Fibroblast of upper back skin (primary cell): ENCODE measurements around the gene PERCC1.
"Not testable (repeated sequence)": the region's sequence is repeated elsewhere in the genome, so short reads cannot be mapped to it uniquely, and the experiment has no call there.

Experiments
- DNase-seq: peaks from one replicate; pipeline ENCODE4 v3.0.0-alpha.2; 2013

PERCC1 gene

DNA sequence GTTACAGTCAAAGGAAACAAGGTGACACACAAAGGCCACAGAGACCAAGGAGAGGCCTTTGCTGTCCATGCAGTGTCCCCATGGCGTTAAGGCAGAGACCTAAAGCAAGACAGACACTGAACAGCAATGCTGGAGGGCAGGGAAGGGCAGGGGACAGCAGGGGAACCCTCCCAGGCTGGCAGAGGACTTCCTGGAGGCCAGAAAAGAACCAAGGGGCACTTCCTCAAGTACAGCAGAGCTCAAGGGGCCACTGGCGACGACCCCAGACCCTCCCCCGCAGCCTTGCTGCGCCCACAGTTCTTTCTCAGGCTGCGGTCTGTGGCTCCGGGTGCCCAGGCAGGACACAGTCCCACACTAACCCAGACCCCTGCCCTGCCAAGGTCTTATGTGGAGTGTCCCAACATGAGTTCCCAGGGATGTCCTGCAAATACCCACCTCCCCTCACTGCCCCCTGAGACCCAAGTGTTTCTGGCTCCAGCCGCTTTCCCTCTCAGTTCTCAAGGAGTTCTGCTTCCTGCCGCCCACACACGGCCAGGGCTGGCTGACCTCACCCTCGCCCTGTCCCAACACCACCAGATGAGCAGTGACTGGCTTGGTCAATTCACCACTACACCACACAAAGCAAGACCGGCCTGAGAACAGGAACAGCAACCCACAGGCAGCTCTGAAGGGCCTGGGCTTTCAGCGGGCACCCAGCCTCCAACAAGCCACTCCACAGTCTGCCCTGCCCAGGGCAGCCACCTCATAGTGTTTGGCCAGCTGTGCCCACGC, 39.8 kb downstream of the PERCC1 start:
- DNase-seq = no peak

- no peak for DNase-seq
These were observed 40.8 kb downstream of the PERCC1 start for GRCh38 chr16:1471569-1472194.

DNA sequence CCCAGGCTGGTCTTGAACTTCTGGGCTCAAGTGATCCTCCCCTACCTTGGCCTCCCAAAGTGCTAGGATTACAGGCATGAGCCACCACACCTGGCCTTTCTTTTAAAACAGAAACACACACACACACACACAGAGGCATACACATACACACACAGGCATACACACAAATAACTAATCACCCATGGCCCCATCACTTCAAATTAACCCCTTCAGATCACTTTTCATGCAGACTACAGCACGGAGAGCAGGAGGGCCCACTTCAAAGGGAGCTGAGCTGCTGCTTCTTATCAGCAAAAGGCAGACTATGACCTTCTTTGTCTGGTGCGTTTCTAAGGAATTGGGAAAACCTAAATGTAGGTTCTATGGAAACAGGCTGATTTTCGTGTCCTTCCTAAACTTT, 42.1 kb downstream of the PERCC1 start:
- DNase-seq = no peak

DNA sequence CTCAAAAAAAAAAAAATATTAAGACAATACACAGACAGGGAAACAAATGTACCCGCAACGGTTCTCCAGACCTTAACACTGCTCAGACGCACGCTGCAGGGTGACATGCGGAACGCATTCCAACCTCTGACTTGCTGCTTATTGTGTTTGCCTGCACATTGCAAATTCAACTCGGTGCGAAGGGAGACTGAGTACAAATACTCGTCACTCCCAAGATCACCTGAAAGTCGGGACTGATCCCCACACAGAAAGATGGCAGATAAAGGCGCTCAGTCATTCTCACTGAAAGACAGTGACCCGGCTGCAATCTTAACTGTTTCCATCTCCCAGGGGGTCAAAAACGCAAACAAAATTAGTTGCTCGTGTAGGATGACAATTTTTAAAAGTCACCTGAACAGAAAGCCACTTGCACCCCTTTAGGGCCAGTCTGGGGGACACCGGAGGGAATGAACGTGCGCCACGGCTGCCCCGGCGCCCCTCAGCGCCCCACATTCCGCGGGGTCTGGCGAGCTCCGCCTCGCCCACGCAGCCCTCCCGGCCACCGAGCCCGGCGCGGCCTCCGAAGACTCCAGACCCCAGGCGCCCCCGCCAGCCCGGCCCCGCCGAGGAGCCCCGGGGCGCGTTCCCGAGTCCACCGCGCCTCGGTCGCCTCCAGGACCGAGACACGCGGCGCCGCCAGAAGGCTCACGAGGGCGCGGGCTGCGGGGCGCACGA, 43.4 kb downstream of the PERCC1 start:
- DNase-seq = no peak

- DNase-seq = peak; percentile 78
These were observed 44.1 kb downstream of the PERCC1 start, which contains the start of gene CLCN7 for GRCh38 chr16:1474796-1475551. Gene CLCN7 (minus strand): TSS chr16:1475028. CDS start chr16:1474974, 54 bp downstream.

GRCh38 chr16:1475552-1476114, 44.8 kb downstream of the PERCC1 start:
- DNase-seq = no peak

GRCh38 chr16:1477033-1477432, 46.2 kb downstream of the PERCC1 start:
- DNase-seq = no peak

DNA sequence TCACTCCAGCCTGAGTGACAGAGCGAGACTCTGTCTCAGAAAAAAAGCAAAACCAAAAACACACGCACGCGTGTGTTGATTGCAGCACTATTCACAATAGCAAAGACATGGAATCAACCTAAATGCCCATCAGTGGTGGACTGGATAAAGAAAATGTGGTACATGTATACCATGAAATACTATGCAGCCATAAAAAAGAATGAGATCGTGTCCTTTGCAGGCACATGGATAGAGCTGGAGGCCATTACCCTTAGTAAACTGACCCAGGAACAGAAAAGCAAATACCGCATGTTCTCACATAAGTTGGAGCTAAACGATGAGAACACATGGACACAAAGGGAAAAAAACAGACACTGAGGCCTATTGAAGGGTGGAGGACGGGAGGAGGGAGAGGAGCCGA, 48.1 kb downstream of the PERCC1 start:
- DNase-seq = not testable (repeated sequence)

DNA sequence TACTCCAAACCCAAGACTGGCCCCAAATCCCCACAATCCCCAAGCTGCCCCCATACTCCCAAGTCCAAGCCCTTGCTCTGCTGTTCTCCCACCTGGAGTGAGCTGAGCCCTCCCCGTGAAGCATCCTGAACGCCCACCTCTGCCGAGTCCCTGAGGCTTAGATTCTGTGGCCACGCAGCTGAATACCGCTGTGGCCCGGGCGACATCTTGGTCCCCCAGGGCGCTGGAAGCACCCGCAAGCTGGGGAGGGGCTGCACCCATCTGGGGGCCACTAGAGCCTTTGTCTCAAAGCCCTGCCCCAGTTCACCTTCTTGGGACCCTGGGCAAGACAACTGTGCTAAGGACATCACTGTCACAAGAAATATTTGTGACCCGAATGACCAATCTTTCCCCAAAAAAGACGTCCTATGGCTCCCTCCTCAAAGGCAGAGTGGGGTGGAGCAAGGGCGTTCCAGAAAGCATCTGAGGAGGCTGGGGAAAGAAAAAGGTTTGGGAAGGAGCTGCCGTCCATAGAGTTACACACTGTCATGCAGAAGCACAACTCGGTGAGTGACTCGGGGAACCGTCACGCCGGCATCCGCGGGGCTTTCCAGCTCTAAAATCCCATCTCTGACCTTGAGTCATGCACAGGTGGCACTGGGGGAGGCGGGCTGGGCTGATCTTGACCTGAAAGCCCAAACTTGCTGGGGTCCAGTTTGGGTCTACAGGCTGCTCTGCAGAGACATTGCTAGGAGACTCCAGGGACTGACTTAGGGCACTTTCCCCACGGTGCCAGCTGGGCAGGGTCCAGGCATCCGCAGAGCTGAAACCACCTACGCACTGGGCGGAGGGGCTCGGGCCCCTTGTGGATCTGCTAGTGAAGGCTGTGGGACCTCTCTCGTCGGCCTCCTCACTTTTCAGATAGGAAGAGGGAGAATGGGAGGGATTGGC, 51.3 kb downstream of the PERCC1 start:
- no peak for DNase-seq
